ENCODE results near the gene ANTKMT.

- TF ChIP-seq CTCF (IDR thresholded peaks at IDR 0.05) (no peak), POLR2A (IDR thresholded peaks at IDR 0.05) (no peak)
Measured at GRCh38 chr16:769184-769784, 48.3 kb downstream of the ANTKMT start.
